ENCODE results near the gene NFATC3.

The NFATC3 gene

DNA sequence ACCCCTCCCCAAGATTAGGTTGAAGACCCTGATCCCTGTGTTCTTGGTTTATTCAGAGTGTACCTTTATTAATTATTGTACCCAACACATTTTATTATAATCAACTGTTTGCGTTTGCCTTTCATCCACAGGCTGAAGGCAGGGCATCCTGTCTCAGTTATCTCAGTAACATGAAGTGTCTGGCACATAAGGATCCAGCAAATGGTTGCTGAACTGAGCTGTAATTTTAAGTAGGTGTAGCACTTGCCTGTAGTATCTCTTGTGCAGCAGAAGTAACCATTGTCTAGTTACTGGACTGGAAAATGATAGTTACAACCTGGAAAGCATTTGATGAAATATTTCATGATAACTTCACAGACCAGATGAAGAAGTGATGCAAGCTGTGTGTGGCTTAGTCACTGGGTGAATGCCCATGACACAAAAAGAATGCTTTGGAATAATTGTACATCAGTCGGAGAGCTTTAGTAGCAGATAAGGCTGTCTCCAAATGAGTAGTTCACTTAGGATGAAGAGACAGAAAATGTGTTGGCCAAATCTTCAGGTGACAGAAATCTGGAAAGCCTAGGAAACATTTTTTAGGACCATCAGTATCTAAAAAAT is 94.1 kb downstream of the NFATC3 start:
- H3K4me3 ChIP-seq (replicated peaks; ENCODE audit: low read depth, low read length), result no peak overlapping the region
- peak; percentile 37 for DNase-seq (ENCODE audit: low read depth)
- TF ChIP-seq, protein P1, sequence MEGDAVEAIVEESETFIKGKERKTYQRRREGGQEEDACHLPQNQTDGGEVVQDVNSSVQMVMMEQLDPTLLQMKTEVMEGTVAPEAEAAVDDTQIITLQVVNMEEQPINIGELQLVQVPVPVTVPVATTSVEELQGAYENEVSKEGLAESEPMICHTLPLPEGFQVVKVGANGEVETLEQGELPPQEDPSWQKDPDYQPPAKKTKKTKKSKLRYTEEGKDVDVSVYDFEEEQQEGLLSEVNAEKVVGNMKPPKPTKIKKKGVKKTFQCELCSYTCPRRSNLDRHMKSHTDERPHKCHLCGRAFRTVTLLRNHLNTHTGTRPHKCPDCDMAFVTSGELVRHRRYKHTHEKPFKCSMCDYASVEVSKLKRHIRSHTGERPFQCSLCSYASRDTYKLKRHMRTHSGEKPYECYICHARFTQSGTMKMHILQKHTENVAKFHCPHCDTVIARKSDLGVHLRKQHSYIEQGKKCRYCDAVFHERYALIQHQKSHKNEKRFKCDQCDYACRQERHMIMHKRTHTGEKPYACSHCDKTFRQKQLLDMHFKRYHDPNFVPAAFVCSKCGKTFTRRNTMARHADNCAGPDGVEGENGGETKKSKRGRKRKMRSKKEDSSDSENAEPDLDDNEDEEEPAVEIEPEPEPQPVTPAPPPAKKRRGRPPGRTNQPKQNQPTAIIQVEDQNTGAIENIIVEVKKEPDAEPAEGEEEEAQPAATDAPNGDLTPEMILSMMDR (IDR thresholded peaks at IDR 0.05; ENCODE audit: low read length, missing control alignments), result no peak

DNA sequence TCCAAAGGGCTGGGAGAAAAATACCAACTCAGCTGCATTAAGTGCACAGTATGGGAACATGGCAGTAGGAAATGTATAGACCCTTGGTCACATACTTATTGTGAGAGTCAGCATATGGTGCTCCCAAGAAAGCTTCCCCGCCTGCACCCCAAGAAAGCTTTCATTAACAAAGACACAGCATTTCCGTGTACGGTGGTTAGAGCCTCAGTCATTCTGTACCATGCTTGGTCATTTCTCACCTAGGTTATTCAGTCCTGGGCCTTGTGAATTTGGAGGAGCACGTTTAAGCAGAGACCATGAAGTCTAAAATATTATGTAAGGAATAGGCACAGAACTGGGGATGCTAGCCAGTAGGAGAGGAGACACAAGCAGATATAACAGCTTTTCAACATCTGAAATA is 94.7 kb downstream of the NFATC3 start:
- H3K4me3 ChIP-seq (replicated peaks; ENCODE audit: low read depth, low read length), result no peak overlapping the region
- no peak for DNase-seq (ENCODE audit: low read depth)
- TF ChIP-seq, protein P1 (IDR thresholded peaks at IDR 0.05; ENCODE audit: low read length, missing control alignments), result no peak

DNA sequence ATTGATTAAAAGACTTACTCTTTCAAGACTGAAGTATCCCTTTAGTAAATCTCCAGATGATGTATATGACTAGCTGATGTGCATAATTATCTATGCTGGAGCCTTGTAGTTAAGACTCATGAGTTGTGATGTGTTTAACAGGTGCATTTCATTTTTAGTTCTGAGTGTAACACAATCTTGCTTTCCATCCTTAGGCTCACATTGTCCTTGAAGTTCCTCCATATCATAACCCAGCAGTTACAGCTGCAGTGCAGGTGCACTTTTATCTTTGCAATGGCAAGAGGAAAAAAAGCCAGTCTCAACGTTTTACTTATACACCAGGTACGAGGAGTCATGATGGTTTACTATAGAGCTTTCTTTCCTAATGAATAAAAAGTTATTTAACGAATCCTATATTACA is 97.9 kb downstream of the NFATC3 start:
- no peak for DNase-seq (ENCODE audit: low read depth)
- TF ChIP-seq, protein P1 (IDR thresholded peaks at IDR 0.05; ENCODE audit: low read length, missing control alignments), result no peak
- H3K4me3 ChIP-seq (replicated peaks; ENCODE audit: low read depth, low read length), result no peak overlapping the region

DNA sequence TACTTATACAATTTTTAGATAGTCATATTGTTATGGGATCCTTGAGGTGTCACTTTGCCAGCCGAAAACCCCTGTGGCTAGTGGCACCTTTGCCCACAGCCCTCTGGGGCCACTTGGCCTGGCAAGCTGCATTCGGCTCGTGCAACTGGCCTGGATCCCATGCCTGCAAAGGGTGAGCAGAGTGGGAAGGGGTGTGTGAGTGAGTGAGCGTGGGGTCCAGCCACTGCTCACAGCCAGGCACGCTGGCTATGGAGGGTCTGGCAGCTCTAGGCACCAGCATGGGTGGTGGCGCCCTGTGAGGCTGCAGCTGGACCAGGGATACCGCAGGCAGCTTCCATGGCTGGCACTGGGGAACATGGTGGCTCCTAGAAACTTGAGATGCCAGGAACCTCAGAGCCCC is 101.7 kb downstream of the NFATC3 start:
- TF ChIP-seq, protein P1 (IDR thresholded peaks at IDR 0.05; ENCODE audit: low read length, missing control alignments), result no peak
- DNase-seq (ENCODE audit: low read depth), result no peak
- H3K4me3 ChIP-seq (replicated peaks; ENCODE audit: low read depth, low read length), result no peak overlapping the region

DNA sequence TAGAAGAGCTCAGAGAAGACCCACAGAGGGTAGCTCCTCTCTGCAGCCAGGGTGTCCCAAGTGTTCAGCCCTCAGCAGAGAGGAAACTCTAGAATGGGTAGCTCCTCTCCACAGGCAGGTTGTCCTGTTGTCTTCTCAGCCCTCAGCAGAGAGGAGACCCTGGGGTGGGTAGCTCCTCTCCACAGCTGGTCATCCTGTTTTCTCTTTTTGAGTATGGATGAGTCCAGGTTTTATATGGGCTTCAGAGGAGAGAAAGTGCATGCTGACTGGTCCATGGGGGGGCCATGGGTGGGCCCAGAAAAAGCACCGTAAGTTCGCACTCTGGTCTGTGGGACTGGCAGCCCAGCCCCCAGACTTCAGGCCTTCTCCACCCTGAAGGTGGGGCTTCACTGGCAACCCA is 102.3 kb downstream of the NFATC3 start:
- no peak for DNase-seq (ENCODE audit: low read depth)
- no peak overlapping the region for H3K4me3 ChIP-seq (replicated peaks; ENCODE audit: low read depth, low read length)
- TF ChIP-seq, protein P1 (IDR thresholded peaks at IDR 0.05; ENCODE audit: low read length, missing control alignments), result no peak

DNA sequence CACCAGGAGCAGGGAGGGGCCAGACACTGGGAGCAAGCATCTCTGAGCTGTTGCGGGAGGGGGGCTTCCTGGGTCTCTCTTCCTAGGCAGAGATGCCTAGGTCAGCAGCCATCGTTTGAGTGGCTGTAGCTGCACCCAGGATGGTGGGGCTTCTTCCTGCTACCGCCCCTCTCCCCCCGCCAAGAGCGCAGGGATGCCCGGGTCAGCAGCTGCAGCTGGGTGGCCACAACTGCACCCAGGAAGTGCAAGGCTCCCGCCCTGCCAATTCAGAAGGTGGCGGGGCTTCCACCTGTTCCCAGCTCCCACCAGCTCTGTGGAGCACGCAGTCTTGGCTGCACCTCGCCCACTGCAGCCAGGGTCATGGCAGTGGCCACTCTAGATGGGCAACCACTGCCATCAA is 103.0 kb downstream of the NFATC3 start:
- H3K4me3 ChIP-seq (replicated peaks; ENCODE audit: low read depth, low read length), result no peak overlapping the region
- TF ChIP-seq, protein P1 (IDR thresholded peaks at IDR 0.05; ENCODE audit: low read length, missing control alignments), result no peak
- no peak for DNase-seq (ENCODE audit: low read depth)

DNA sequence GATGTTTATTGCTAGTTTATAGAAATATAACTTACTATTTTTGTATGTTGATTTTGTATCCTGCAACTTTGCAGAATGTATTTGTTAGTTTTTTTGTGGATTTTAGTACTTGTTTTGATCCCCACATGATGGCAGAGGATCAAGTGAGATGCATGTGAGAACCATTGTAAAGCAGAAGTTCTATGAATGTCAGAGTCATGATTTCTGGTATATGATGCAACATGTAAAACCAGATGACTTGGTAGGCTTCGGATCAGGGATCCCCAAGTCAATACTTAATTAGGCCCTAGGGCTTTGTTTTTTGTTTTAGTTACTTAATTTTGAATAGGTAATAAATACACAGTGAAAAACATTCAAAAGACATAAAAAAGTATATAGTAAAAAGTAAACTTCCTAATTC is 104.9 kb downstream of the NFATC3 start:
- H3K4me3 ChIP-seq (replicated peaks; ENCODE audit: low read depth, low read length), result no peak overlapping the region
- DNase-seq (ENCODE audit: low read depth), result no peak
- TF ChIP-seq, protein P1 (IDR thresholded peaks at IDR 0.05; ENCODE audit: low read length, missing control alignments), result no peak
